Gastroesophageal sphincter (tissue), 4 donors: Measurements from ENCODE around the gene CCL27. TPM values are rescaled to one million over a fixed set of nuclear protein-coding genes. Genes with fewer than 3 reads are reported as not detected.

ENCODE experiments used
- ATAC-seq: fragments of 150-250 bp; one replicate; pipeline ENCODE4 v1.9.1; 2016; ENCODE audit warnings: mild to moderate bottlenecking, moderate library complexity
- H3K27ac ChIP-seq, 4 donors: fragments of 200-600 bp; sonication (generic) in 3 of 4; 1 replicate in 3 of 4; 2 replicates in 1 of 4; pipeline ENCODE4 v1.5.1; 2016 to 2019
- H3K27me3 ChIP-seq: fragments of 200-600 bp; sonication (generic); one replicate; pipeline ENCODE4 v1.5.1; 2019
- H3K36me3 ChIP-seq, 2 donors: fragments of 200-600 bp; sonication (generic); one replicate each; pipeline ENCODE4 v1.5.1; 2019; ENCODE audit warnings: control low read depth in 1 of 2
- H3K4me1 ChIP-seq, 3 donors: fragments of 200-600 bp; sonication (generic); 1 replicate in 2 of 3; 2 replicates in 1 of 3; pipeline ENCODE4 v1.5.1; 2016 to 2019; ENCODE audit warnings: control low read depth in 2 of 3
- H3K4me3 ChIP-seq, 2 donors: fragments of 200-600 bp; sonication (generic); one replicate each; pipeline ENCODE4 v1.5.1; 2019; ENCODE audit warnings: mild to moderate bottlenecking in 1 of 2, moderate library complexity in 1 of 2
- H3K9me3 ChIP-seq, 3 donors: fragments of 200-600 bp; sonication (generic); one replicate each; pipeline ENCODE4 v1.5.1; 2017 to 2019; ENCODE audit warnings: control low read depth in 2 of 3
- EP300 ChIP-seq: sonication (generic); formaldehyde crosslinking; IDR thresholded peaks from one replicate; pipeline ENCODE4 v1.6.1; 2017; ENCODE audit warnings: antibody characterized with exemption, mild to moderate bottlenecking
- POLR2A ChIP-seq, 2 donors: fragments of 450-650 bp; IDR thresholded peaks; one replicate each; pipeline ENCODE4 v1.6.1; 2017; ENCODE audit warnings: antibody characterized with exemption in 2 of 2, mild to moderate bottlenecking in 2 of 2, moderate library complexity in 1 of 2
- POLR2AphosphoS5 ChIP-seq: sonication (generic); formaldehyde crosslinking; IDR thresholded peaks from one replicate; pipeline ENCODE4 v1.6.1; 2017; ENCODE audit warnings: antibody characterized with exemption
- WGBS, 2 donors: methylation state at CpG; one replicate each; pipeline ENCODE4 v1.1.5; 2018; ENCODE audit warnings: low coverage in 1 of 2; 5-methylcytosine and 5-hydroxymethylcytosine counted together
- small RNA-seq, 4 donors: library from RNA; depleted of rRNA; stranded (forward); fragments of <200 nt; gene quantifications; one replicate each; pipeline ENCODE3, GENCODE V24; 2016
- total RNA-seq, 4 donors: library from RNA; depleted of rRNA; stranded (reverse); fragments of >200 nt; gene quantifications; one replicate each; pipeline ENCODE4 v1.1.0, GENCODE V29; 2016
- TF ChIP-seq, protein P1 (sequence below), 4 experiments: fragments of 200-600 bp in 2 of 4; fragments of 450-650 bp in 2 of 4; sonication (generic) in 1 of 4; IDR thresholded peaks; one replicate each; pipeline ENCODE4 v1.5.1; 2017 to 2019; ENCODE audit warnings: antibody characterized with exemption in 4 of 4, mild to moderate bottlenecking in 2 of 4, moderate library complexity in 2 of 4

The CCL27 gene
- total RNA-seq, 4 donors from 2014 or later = not detected

- 90% methylated on average over 2 of the region's 2 CpGs; no CpG with 5 or more reads in 1 of the 2 donors for WGBS, 2 donors
- no peak for ATAC-seq
- Histone ChIP-seq H3K27ac (no peak overlapping the region), H3K9me3 (no peaks in the 10 kb centered on the region), H3K27me3 (no peaks in the 10 kb centered on the region), H3K36me3 (peaks cover 0 to 53% of the 10 kb centered on the region in 2 donors), H3K4me3 (no peak overlapping the region), H3K4me1 (peaks cover 0 to 48% (median 15%) of the 10 kb centered on the region in 3 donors)
- TF ChIP-seq EP300 = no peak
Observed at GRCh38 chr9:34615132-34615531, 47.3 kb downstream of the CCL27 start.

DNA sequence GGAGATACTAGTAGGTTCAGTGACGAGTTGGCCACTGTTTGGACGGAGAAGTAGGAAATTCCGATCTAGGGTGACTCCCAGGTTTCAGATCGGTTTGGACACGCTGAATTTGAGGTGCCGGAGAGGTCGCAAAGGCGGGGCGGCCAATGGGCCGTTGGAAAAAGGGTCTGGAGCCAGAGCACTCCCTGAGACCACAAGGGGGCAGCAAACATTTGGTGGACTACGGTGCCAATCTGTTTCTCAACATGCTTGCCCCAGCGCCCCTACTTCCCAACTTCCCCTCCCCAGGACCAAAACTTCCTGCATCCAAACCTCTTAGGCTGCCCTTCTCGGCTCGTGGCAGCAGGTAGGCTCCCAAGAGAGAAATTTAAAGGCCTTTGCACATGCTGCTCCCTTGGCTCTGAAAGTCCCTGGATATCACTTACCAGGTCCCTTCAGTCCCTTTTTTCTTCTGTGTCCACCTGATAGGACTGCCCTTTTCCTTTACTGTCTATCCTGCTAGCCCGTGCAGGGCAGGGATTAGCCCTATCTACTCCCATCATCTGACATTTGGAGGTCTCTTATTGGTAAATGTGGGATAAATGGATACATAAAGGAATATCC, 49.6 kb downstream of the CCL27 start:
- 0 to 2% methylated on average over 8 to 15 of the region's 15 CpGs for WGBS, 2 donors
- Histone ChIP-seq H3K4me1 (peaks cover 0 to 33% (median 10%) of the 10 kb centered on the region in 3 donors), H3K4me3 (peak overlapping the region; percentile 71 to 84), H3K27me3 (no peaks in the 10 kb centered on the region), H3K36me3 (peaks cover 0 to 45% of the 10 kb centered on the region in 2 donors), H3K9me3 (no peaks in the 10 kb centered on the region), H3K27ac (peak overlapping the region in 3 of 4 donors; percentile 85)
- ATAC-seq = peak; percentile 68
- no peak for TF ChIP-seq POLR2A (IDR thresholded peaks at IDR 0.05)
- TF ChIP-seq POLR2AphosphoS5 = peak; percentile 11
- TF ChIP-seq, protein P1, sequence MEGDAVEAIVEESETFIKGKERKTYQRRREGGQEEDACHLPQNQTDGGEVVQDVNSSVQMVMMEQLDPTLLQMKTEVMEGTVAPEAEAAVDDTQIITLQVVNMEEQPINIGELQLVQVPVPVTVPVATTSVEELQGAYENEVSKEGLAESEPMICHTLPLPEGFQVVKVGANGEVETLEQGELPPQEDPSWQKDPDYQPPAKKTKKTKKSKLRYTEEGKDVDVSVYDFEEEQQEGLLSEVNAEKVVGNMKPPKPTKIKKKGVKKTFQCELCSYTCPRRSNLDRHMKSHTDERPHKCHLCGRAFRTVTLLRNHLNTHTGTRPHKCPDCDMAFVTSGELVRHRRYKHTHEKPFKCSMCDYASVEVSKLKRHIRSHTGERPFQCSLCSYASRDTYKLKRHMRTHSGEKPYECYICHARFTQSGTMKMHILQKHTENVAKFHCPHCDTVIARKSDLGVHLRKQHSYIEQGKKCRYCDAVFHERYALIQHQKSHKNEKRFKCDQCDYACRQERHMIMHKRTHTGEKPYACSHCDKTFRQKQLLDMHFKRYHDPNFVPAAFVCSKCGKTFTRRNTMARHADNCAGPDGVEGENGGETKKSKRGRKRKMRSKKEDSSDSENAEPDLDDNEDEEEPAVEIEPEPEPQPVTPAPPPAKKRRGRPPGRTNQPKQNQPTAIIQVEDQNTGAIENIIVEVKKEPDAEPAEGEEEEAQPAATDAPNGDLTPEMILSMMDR (IDR thresholded peaks at IDR 0.05) = peak in 3 of 4 experiments; percentile 69 to 89 (median 76)
- TF ChIP-seq EP300 = no peak

Small RNA genes within 50 kb of the gene (small RNA-seq; reads per million reads assigned to genes)
- 0 reads per million in 4 donors for gene CCL27

Other genes with a start within 250 kb of the CCL27 start
- 10 to 100 TPM; 11.2 to 18.4 (median 13.4) TPM for gene FAM219A, start 204.1 kb downstream of the CCL27 start, total RNA-seq
- not detected for gene DNAI1, start 203.9 kb downstream of the CCL27 start, total RNA-seq
- 1 to 10 TPM in 1 of 4 donors, under 1 TPM in 2, not detected in 1; 0.30 to 1.1 (median 0.31) TPM for gene ENHO, start 139.7 kb downstream of the CCL27 start, total RNA-seq
- 10 to 100 TPM in 1 of 4 donors, 1 to 10 TPM in 1, under 1 TPM in 2; 0.47 to 11.6 (median 1.6) TPM for gene CNTFR, start 72.9 kb downstream of the CCL27 start, total RNA-seq
- 10 to 100 TPM; 16.6 to 29.4 (median 21.2) TPM for gene RPP25L, start 50.6 kb downstream of the CCL27 start, total RNA-seq
- 100 to 1,000 TPM in 2 of 4 donors, 10 to 100 TPM in 2; 80.5 to 136 (median 98.7) TPM for gene DCTN3, start 42.2 kb downstream of the CCL27 start, total RNA-seq
- gene ARID3C, start 33.6 kb downstream of the CCL27 start, total RNA-seq = not detected
- 100 to 1,000 TPM in 1 of 4 donors, 10 to 100 TPM in 3; 58.2 to 152 (median 87.8) TPM for gene SIGMAR1, start 24.9 kb downstream of the CCL27 start, total RNA-seq
- gene GALT, start 16.0 kb downstream of the CCL27 start, total RNA-seq = 10 to 100 TPM; 19.1 to 51.4 (median 25.7) TPM
- gene IL11RA, start 10.5 kb downstream of the CCL27 start, total RNA-seq = 10 to 100 TPM; 31.8 to 80.2 (median 39.8) TPM
- gene CCL19, start 28.6 kb upstream of the CCL27 start, total RNA-seq = 1 to 10 TPM in 1 of 4 donors, not detected in 3; 1.2 TPM
- 100 to 1,000 TPM in 2 of 4 donors, 10 to 100 TPM in 1, 1 to 10 TPM in 1; 6.5 to 207 (median 110) TPM for gene CCL21, start 47.5 kb upstream of the CCL27 start, total RNA-seq